Measurements from ENCODE around the gene RTF2.

RTF2 gene

DNA sequence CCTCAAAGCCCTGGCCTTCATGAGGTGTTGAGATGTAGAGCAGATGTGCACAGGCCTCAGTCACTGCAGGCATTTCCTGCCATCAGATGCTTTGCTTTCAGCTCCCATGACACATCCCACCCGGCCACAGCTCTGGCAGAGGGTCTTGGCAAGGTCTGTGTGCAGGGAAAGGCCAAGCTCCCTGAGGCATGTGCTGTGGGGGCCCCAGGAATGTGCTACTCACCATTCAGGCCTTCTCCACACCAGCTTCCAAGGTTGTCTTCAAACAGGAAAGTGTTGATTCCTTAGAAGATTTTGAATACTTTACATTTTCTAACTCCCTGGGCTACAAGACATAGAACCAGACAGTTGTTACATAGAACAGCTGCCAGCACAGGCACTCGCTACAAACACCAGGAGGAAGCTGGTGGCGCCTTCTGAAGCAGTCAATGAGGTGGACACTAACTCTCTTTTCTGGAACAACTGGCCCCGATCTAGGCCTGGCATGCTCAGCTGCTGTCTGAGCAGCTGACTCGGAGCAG lies 28.6 kb upstream of the RTF2 start:
- peak; percentile 87 for DNase-seq (ENCODE audit: low read depth)

DNA sequence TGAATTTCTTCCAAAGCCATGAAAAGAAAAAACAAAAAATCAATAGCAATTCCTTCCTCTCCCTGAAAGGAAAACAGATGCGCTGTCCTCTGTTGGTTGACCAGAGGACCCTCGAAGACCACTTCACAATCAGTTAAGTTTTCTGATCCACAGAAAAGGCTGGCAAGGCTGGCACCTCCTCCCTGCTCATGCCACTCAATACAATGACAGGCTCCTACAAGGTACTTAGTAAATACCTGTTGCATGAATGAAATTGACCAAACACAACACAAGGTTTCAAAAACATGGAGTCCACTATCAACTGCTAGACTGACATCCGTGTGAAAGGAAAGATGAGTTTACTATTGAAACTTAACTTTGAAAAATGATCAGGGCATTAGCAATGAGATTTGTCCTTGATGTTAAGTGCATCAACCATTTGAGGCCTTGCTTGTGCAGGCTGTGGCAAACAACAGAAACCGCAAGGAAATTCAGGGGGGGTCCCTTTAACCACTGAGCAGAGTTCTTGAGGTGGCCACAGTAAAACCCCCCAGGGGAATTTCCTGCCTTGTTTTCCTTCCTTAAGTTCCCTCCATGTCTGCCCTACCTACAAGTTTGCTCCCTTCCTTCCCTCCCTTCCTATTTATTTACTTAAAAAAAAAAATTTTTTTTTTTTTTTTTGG lies 27.9 kb upstream of the RTF2 start:
- no peak for DNase-seq (ENCODE audit: low read depth)

DNA sequence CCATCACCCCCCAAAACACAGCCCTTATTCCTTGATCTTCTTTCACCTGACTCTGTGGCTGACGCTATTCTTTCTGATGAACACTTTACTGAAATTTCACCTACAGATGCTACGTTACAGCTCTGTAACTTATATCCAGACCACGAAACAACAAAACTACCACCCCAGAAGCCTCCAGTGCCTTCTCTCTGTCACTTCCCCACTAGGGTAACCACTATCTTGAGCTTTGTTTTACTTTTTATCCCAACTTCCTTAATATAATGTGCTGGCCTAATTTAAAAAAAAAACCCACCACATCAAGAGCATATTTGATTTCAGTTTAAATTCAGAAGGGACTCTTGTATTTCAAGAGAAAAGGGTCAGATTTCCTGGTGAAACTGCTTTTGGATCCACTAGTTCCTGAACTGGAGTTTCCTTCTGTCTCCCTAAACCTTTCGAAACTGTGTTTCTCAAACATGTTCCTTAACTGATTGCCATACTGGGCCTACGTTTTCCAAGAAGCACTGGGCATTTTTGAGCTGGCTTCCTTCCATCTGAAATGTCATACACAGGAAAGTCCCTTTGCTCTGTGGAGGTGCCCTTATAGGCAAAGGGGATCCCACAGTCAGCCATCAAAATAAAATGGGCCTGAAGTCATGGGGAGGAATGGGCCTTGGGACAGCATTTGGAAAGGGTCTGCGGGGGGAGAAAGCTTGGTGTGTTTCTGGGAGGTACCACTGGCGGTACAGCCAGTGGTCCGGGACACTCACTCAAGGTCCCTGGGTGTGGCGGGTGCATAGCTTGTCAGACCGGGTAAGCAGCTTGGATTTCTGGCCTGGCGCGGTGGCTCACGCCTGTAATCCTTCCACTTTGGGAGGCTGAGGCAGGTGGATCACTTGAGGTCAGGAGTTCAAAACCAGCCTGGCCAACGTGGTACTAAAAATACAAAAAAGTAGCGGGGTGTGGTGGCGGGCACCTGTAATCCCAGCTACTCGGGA lies 25.8 kb upstream of the RTF2 start:
- DNase-seq (ENCODE audit: low read depth) = no peak

DNA sequence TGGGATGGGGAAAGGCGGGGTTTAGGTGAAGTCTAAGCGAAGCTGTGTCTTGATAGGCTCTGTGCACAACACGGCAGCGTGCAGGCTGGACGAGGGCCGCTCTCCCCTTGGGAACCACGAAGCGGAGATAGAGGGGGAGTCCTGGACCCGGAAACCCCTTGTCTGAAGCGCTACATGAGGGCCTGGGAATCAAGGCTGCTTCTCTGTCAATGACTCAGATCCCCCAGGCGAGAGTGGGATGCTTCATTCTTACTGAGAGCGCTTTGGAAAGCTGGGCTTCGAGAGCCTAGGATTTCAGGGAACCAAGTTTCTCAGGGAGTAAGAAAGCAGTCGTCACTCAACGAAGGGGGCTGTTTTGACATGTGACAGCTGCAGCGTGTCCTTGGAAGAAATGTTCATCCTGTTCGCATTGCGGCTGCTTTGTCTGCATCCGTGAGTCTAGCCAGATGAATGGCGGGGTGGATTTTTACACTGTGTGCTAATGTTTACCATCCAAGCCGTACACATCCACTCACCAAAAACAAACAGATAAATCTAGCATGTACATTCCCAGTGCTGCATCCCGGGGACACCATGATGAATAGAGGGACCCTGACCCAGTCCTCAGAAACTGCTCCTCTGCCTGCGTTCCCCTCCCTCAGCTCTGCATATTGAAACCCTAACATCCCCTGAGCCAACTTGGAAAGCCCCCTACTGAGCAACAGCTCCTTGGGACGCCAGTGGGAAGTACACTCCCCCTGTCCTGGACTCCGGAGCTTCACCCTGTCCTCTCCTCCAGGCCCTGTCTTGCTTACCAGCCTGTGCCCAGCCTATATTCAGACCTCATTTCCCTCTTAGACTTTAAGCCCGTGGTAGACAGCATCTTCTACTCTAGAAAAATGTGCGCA lies 24.5 kb upstream of the RTF2 start:
- no peak for DNase-seq (ENCODE audit: low read depth)

DNA sequence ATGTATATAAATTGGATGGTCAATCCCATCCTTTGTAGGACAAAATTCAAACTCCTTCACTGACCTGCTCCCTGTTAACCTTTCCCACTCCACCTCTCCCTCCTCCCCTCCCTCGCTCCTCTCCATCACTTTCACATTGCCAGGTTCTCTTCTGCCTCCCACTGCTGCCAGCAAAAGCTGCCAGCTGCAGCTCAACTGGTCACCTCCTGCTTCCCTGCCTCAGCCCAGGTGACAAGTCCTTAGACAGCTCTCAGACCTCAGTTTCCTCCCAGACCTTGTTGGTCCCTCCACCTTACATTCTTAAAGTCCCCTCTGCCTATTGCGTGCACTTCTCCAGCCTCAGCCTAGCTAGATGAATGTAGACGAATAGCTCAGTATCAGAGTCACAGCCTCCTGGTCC lies 23.3 kb upstream of the RTF2 start:
- no peak for DNase-seq (ENCODE audit: low read depth)

DNA sequence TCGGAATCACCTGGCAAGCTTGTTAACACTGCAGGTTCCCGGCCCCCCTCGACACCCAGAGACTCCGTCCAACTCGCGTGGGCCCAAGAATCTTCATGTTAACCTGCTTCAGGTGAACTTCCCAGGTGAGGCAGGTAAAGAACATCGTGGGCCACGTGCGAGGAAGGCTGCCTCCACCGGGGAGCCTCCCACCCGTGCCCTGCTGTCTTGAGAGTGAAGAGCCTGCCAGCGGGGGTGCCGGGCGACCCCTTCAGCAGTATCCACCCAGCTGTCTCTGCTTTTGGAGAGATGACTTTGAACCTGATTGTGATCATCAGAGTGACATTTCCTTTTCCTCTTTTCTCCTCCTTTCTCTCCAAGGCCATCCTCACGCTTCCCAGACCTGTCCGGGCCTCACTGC lies 22.9 kb upstream of the RTF2 start:
- DNase-seq (ENCODE audit: low read depth) = no peak

DNA sequence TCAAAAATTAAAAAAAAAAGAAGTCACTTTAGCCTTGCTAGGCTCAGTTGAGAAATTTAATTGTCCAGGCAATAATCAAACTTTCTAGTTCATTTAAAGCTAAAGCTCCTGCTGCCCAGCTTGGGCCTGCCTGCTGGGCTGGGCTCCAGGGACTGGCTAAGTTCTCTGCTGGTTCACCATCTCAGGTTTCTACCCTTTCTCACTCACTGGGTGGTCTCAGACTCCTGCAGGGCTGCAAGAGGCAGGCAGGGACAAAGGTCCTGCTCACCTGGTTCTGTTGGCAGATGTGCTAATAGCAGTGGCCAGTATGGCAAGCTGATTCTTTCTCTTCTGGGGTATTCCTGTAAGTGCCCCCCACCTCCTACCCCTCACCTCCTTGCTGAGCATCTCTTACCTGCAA lies 21.2 kb upstream of the RTF2 start:
- no peak for DNase-seq (ENCODE audit: low read depth)

DNA sequence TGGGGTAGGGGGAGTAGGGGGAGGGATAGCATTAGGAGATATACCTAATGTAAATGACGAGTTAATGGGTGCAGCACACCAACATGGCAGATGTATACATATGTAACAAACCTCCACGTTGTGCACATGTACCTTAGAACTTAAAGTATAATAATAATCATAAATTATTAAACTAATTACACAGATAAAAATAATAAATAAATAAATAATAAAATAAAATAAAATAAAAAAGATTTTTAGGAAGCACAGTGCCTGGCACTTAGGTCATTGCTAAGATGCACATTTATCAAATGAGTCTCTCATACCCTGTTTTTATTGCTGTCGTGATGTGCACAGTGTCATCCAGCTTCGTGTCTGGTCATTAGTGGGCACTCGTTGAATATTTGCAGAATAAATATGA lies 19.0 kb upstream of the RTF2 start:
- DNase-seq (ENCODE audit: low read depth) = no peak

- DNase-seq (ENCODE audit: low read depth) = no peak
Observed at GRCh38 chr20:56451056-56451765, 17.2 kb upstream of the RTF2 start.

DNA sequence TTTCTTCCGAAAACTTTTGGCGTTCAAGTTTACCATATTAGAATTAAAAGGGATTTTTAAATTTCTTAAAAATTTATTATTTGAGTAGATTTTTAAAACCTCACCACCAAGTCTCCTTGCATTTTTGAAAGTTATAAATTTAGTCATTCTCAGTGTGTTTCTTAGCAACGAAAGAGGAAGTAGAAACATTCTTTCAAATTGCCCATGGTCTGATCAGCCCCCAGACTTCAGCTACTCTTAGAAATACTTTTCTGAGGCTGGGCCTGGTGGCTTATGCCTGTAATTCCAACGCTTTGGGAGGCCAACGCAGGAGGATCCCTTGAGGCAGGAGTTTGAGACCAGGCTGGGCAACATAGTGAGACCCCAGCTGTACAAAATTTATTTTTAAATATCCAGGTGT lies 15.1 kb upstream of the RTF2 start:
- DNase-seq (ENCODE audit: low read depth) = no peak

DNA sequence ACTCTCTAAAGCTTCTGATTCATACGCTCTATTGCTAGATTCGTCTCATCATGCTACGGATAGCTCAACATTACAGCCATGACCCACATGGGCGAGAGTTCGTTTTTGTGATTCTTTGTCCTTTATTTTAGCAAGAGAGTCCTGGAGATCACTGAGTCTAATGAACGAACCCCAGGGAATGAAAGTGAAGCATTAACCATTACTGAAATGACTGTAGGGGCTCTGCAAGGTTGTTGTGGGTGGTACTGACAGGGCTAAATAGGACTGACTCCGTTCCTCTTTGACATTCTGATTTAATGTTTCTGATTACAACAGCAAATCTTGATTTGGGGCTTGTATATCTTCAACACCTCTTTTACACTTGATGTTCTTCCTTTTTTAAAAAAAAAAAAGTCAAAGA lies 13.7 kb upstream of the RTF2 start:
- no peak for DNase-seq (ENCODE audit: low read depth)

GRCh38 chr20:56458206-56458821 lies 10.1 kb upstream of the RTF2 start:
- DNase-seq (ENCODE audit: low read depth) = no peak

- no peak for DNase-seq (ENCODE audit: low read depth)
Observed at GRCh38 chr20:56460459-56460858, 8.0 kb upstream of the RTF2 start.

- DNase-seq (ENCODE audit: low read depth) = no peak
Observed at GRCh38 chr20:56461576-56461975, 6.9 kb upstream of the RTF2 start.

DNA sequence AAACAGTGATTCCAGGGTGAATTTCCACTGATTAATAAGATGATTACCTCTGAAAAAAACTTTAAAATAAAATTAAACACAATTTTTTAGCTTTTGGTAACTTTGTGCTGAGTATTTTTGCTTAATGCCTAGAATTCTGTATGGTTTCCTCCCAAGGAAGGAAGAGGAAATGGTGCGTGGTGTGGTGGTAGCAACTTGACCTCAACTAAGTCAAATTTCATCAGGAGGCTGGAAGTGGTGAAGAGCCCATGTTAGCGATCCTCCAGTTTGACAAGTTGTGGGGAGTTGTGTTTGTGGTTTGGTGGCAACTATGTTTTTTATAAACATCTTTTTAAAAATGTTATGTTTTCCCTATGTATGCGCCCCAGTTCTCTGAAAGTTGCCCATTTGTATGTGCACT lies 5.0 kb upstream of the RTF2 start:
- DNase-seq (ENCODE audit: low read depth) = no peak

DNA sequence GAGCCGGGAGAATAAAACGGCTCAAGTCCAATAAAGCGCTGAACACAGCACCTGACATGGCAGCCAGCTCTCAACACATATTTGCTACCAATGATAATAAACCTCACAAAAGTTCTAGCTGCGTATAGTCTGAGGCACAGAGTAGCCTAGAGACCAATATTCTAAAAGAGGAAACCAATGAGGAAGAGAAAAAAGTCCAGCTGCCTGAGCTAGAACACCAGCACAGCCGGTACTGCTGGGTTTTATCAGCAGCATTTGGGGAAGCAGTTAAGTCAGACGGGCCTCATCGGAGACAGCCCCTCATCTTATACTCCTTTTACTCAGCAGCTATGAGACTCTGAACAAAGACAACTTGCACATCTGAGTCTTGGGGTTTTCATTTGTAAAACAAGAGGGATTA lies 2.4 kb upstream of the RTF2 start:
- no peak for DNase-seq (ENCODE audit: low read depth)

- no peak for DNase-seq (ENCODE audit: low read depth)
Observed at GRCh38 chr20:56467968-56468315, 485 bp upstream of the RTF2 start.

GRCh38 chr20:56469077-56469449 lies 636 bp downstream of the RTF2 start:
- no peak for DNase-seq (ENCODE audit: low read depth)

GRCh38 chr20:56483970-56484369 lies 15.5 kb downstream of the RTF2 start:
- DNase-seq (ENCODE audit: low read depth) = no peak

DNA sequence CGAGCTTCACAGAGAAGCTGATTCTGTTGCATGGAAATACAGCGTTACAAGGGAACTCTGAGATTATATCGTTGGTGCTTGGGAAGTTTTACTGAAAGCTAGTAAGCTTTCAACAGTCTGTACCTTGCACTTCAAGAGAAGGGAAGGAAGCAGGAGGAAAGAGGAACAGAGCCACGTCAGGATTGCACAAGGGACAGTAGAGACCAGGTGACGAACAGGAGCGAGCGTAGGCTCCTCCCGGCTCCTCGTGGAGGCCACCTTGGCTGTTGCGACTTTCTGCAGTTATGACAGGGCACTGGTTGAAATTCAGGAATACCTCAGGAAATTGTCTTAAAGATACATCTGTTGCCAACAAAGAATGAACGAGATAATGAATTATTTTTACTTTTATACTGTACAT lies 18.8 kb downstream of the RTF2 start:
- no peak for DNase-seq (ENCODE audit: low read depth)

GRCh38 chr20:56488566-56488965 lies 20.1 kb downstream of the RTF2 start:
- no peak for DNase-seq (ENCODE audit: low read depth)

Measured in fibroblast of the conjunctiva (primary cell).